WTC11 (cell line): ENCODE data around the gene SCGB1C1. TPM values are rescaled to one million over a fixed set of nuclear protein-coding genes. Genes with fewer than 3 reads are reported as not detected.

ENCODE experiments used
- ATAC-seq: fragments of 200-7000 bp; cut with Tn5 transposase; 2 replicates; pipeline ENCODE4 v1.10.0; 2021; ENCODE audit warnings: mild to moderate bottlenecking, moderate library complexity
- CTCF ChIA-PET: fragments of 300-600 bp; sonication (Branson Sonifier 250); formaldehyde crosslinking; loops from one replicate; lab custom pipeline; 2021; ENCODE audit warnings: antibody characterized with exemption; lab: Charles Lee
- POLR2A ChIA-PET: fragments of 350-600 bp; sonication (Branson Sonifier 250); formaldehyde crosslinking; loops from one replicate; lab custom pipeline; 2021; ENCODE audit warnings: antibody characterized with exemption; lab: Charles Lee
- DNase-seq: peaks from one replicate; pipeline ENCODE4 v3.0.0; 2021; ENCODE audit warnings: low spot score
- H3K27ac Mint-ChIP-seq: 2 replicates; pipeline ENCODE4 v1.8.0; 2021; ENCODE audit warnings: mixed read lengths
- H3K27me3 Mint-ChIP-seq: 2 replicates; pipeline ENCODE4 v1.8.0; 2021; ENCODE audit warnings: low read depth, mild to moderate bottlenecking, moderate library complexity, mixed read lengths
- H3K36me3 Mint-ChIP-seq: 2 replicates; pipeline ENCODE4 v1.8.0; 2021; ENCODE audit warnings: mixed read lengths
- H3K4me1 Mint-ChIP-seq: 2 replicates; pipeline ENCODE4 v1.8.0; 2022; ENCODE audit warnings: mixed read lengths
- H3K4me3 Mint-ChIP-seq: 2 replicates; pipeline ENCODE4 v1.8.0; 2021; ENCODE audit warnings: mild to moderate bottlenecking, moderate library complexity, mixed read lengths
- H3K9me3 Mint-ChIP-seq: 2 replicates; pipeline ENCODE4 v1.8.0; 2021; ENCODE audit warnings: mixed read lengths
- AFF4 ChIP-seq: sonication (generic); formaldehyde crosslinking; IDR thresholded peaks from 2 replicates; pipeline ENCODE4 v1.8.1; 2023; ENCODE audit warnings: mild to moderate bottlenecking, missing genetic modification reagents, borderline replicate concordance
- ATF3 ChIP-seq: sonication (generic); formaldehyde crosslinking; conservative IDR thresholded peaks from 2 replicates; pipeline ENCODE4 v1.8.1; 2022; ENCODE audit warnings: mild to moderate bottlenecking, missing genetic modification reagents
- CREM ChIP-seq: sonication (generic); formaldehyde crosslinking; IDR thresholded peaks from 2 replicates; pipeline ENCODE4 v1.8.1; 2022; ENCODE audit warnings: mild to moderate bottlenecking, missing genetic modification reagents, moderate library complexity
- E2F5 ChIP-seq: sonication (generic); formaldehyde crosslinking; IDR thresholded peaks from 2 replicates; pipeline ENCODE4 v1.8.1; 2022; ENCODE audit warnings: mild to moderate bottlenecking, moderate library complexity, missing genetic modification reagents
- ESRRA ChIP-seq: sonication (generic); formaldehyde crosslinking; IDR thresholded peaks from 2 replicates; pipeline ENCODE4 v1.8.1; 2022; ENCODE audit warnings: mild to moderate bottlenecking, missing genetic modification reagents, borderline replicate concordance
- FOXJ3 ChIP-seq: sonication (generic); formaldehyde crosslinking; IDR thresholded peaks from 2 replicates; pipeline ENCODE4 v1.9.0; 2021; ENCODE audit warnings: missing genetic modification reagents, mild to moderate bottlenecking, borderline replicate concordance
- FOXP1 ChIP-seq: sonication (generic); formaldehyde crosslinking; IDR thresholded peaks from 2 replicates; pipeline ENCODE4 v1.8.0; 2022; ENCODE audit warnings: missing genetic modification reagents, mild to moderate bottlenecking, moderate library complexity, borderline replicate concordance
- JAZF1 ChIP-seq: fragments of 250-450 bp; sonication (Bioruptor Pico); IDR thresholded peaks from 2 replicates; pipeline ENCODE4 v1.9.0; 2021; ENCODE audit warnings: moderate library complexity, mild to moderate bottlenecking, inconsistent platforms
- MYBL2 ChIP-seq: sonication (generic); formaldehyde crosslinking; IDR thresholded peaks from 2 replicates; pipeline ENCODE4 v1.8.1; 2023; ENCODE audit warnings: mild to moderate bottlenecking, moderate library complexity, missing genetic modification reagents
- PRRX2 ChIP-seq: fragments of 250-450 bp; sonication (Bioruptor Pico); IDR thresholded peaks from 2 replicates; pipeline ENCODE4 v1.8.0; 2021; ENCODE audit warnings: mild to moderate bottlenecking
- SP1 ChIP-seq: sonication (generic); formaldehyde crosslinking; conservative IDR thresholded peaks from 2 replicates; pipeline ENCODE4 v1.8.1; 2022; ENCODE audit warnings: missing genetic modification reagents
- ZBTB21 ChIP-seq: sonication (generic); formaldehyde crosslinking; IDR thresholded peaks from 2 replicates; pipeline ENCODE4 v1.8.1; 2023; ENCODE audit warnings: mild to moderate bottlenecking, missing genetic modification reagents, borderline replicate concordance
- ZNF232 ChIP-seq: sonication (generic); formaldehyde crosslinking; IDR thresholded peaks from 2 replicates; pipeline ENCODE4 v1.8.0; 2022; ENCODE audit warnings: mild to moderate bottlenecking, missing genetic modification reagents
- ZNF416 ChIP-seq: fragments of 250-450 bp; sonication (Bioruptor Pico); IDR thresholded peaks from 2 replicates; pipeline ENCODE4 v1.9.0; 2021; ENCODE audit warnings: mild to moderate bottlenecking, inconsistent platforms
- ZNF532 ChIP-seq: fragments of 250-450 bp; sonication (Bioruptor Pico); IDR thresholded peaks from 2 replicates; pipeline ENCODE4 v1.9.0; 2021; ENCODE audit warnings: mild to moderate bottlenecking, borderline replicate concordance
- total RNA-seq: library from RNA; stranded (reverse); gene quantifications from 3 replicates; pipeline ENCODE4 v1.2.3, GENCODE V29; 2021
- TF ChIP-seq, protein P1 (sequence below): fragments of 250-450 bp; sonication (Bioruptor Pico); IDR thresholded peaks from 2 replicates; pipeline ENCODE4 v1.8.0; 2021; ENCODE audit warnings: mild to moderate bottlenecking
- TF ChIP-seq, protein P2 (sequence below): sonication (generic); formaldehyde crosslinking; IDR thresholded peaks from 2 replicates; pipeline ENCODE4 v1.8.1; 2023; ENCODE audit warnings: mild to moderate bottlenecking, moderate library complexity, missing genetic modification reagents
- TF ChIP-seq, protein P3 (sequence below): sonication (generic); formaldehyde crosslinking; IDR thresholded peaks from 2 replicates; pipeline ENCODE4 v1.8.0; 2023; ENCODE audit warnings: mild to moderate bottlenecking, missing genetic modification reagents

SCGB1C1 gene
- total RNA-seq, 1 experiment from 2014 or later: not detected

DNA sequence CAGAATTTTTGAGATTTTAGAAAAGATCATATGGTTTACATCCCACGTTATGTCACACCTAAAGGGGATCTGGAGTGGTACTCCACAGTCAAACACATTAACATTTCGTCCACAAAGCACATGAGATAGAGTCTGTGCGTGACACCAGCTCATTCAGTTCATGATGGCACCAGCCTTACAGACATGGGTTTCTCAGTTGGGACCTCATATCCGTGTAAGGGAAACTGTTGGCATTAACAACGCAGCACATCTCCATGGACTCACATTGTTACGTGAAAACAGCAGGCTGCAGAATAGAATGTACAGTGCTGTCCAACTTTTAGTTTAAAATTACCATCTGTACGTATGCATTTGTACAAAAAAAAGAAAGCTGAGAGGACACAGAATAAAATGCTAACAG is 28.7 kb downstream of the SCGB1C1 start (continued):
- TF ChIP-seq ESRRA: no peak
- no peak for TF ChIP-seq ZBTB21
- no peak for TF ChIP-seq JAZF1 (CRISPR knock-in tag)
- TF ChIP-seq SP1 (CRISPR knock-in tag): no peak
- TF ChIP-seq ZNF232 (CRISPR knock-in tag): no peak
- no peak for TF ChIP-seq CREM (CRISPR knock-in tag)
- TF ChIP-seq, protein P1, sequence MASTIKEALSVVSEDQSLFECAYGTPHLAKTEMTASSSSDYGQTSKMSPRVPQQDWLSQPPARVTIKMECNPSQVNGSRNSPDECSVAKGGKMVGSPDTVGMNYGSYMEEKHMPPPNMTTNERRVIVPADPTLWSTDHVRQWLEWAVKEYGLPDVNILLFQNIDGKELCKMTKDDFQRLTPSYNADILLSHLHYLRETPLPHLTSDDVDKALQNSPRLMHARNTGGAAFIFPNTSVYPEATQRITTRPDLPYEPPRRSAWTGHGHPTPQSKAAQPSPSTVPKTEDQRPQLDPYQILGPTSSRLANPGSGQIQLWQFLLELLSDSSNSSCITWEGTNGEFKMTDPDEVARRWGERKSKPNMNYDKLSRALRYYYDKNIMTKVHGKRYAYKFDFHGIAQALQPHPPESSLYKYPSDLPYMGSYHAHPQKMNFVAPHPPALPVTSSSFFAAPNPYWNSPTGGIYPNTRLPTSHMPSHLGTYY (CRISPR knock-in tag): no peak
- TF ChIP-seq AFF4 (CRISPR knock-in tag): no peak
- no peak for TF ChIP-seq FOXP1 (CRISPR knock-in tag)
- TF ChIP-seq E2F5 (CRISPR knock-in tag): no peak
- no peak for TF ChIP-seq PRRX2 (CRISPR knock-in tag)
- no peak for TF ChIP-seq ZNF532 (CRISPR knock-in tag)

DNA sequence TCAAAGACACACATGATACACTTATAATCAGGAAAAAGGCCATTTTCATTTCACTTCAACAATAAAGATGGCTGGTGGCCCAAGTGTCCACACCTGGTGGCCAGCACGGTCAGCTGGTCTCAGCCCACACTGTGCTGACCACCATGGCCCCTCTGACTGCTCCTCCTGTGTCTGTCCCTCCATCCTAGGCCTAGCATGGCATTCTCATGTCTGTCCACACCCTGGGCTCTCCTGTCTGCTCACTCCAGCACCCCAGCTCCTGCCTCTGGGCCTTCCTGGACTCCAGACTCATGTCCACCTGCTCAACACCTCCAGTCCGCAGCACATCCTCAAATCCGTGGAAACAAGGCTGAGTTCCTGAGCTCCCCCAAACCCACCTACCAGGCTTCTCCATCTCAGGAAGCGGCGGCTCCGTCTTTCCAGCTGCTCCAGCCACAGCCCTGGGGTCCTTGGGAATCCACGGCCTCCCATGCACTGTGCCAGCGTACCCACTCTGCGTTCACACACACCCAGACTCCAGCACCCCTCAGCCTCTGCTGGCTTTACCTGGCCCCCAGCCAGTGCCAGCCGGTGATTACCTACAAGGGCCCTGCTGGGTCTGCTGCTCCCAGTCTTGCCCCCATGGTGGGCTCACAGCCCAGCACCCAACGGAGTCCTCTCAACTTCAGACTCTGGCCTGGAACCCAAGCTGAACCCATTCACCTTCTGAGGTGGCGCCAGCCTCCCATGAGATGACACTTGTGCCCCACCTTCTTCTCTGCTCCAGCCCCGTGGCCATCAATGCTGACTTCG is 29.3 kb downstream of the SCGB1C1 start:
- no peak for ATAC-seq
- no peaks in the 10 kb centered on the region for H3K27me3 Mint-ChIP-seq
- H3K27ac Mint-ChIP-seq: no peak overlapping the region
- H3K4me1 Mint-ChIP-seq: no peaks in the 10 kb centered on the region
- ChIA-PET CTCF (interaction anchor here (0.5 kb wide), 1 partner anchor 518 kb away, joined by 3 read pairs; no protein-coding TSS in a partner anchor), POLR2A (interaction anchor here (0.5 kb wide), 1 partner anchor 367 kb away, joined by 3 read pairs; no protein-coding TSS in a partner anchor)
- no peak for DNase-seq
- no peaks in the 10 kb centered on the region for H3K9me3 Mint-ChIP-seq
- H3K36me3 Mint-ChIP-seq: no peaks in the 10 kb centered on the region
- H3K4me3 Mint-ChIP-seq: no peak overlapping the region
- TF ChIP-seq ATF3 (CRISPR knock-in tag) (no peak), ZNF416 (no peak), FOXJ3 (CRISPR knock-in tag) (no peak), MYBL2 (no peak)
- TF ChIP-seq, protein P2, sequence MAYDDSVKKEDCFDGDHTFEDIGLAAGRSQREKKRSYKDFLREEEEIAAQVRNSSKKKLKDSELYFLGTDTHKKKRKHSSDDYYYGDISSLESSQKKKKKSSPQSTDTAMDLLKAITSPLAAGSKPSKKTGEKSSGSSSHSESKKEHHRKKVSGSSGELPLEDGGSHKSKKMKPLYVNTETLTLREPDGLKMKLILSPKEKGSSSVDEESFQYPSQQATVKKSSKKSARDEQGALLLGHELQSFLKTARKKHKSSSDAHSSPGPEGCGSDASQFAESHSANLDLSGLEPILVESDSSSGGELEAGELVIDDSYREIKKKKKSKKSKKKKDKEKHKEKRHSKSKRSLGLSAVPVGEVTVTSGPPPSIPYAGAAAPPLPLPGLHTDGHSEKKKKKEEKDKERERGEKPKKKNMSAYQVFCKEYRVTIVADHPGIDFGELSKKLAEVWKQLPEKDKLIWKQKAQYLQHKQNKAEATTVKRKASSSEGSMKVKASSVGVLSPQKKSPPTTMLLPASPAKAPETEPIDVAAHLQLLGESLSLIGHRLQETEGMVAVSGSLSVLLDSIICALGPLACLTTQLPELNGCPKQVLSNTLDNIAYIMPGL (CRISPR knock-in tag): no peak
- TF ChIP-seq, protein P3, sequence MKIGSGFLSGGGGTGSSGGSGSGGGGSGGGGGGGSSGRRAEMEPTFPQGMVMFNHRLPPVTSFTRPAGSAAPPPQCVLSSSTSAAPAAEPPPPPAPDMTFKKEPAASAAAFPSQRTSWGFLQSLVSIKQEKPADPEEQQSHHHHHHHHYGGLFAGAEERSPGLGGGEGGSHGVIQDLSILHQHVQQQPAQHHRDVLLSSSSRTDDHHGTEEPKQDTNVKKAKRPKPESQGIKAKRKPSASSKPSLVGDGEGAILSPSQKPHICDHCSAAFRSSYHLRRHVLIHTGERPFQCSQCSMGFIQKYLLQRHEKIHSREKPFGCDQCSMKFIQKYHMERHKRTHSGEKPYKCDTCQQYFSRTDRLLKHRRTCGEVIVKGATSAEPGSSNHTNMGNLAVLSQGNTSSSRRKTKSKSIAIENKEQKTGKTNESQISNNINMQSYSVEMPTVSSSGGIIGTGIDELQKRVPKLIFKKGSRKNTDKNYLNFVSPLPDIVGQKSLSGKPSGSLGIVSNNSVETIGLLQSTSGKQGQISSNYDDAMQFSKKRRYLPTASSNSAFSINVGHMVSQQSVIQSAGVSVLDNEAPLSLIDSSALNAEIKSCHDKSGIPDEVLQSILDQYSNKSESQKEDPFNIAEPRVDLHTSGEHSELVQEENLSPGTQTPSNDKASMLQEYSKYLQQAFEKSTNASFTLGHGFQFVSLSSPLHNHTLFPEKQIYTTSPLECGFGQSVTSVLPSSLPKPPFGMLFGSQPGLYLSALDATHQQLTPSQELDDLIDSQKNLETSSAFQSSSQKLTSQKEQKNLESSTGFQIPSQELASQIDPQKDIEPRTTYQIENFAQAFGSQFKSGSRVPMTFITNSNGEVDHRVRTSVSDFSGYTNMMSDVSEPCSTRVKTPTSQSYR (CRISPR knock-in tag): no peak
